Naive thymus-derived CD8-positive, alpha-beta T cell (primary cell): ENCODE results near the gene VWA3A. TPM values are rescaled to one million over a fixed set of nuclear protein-coding genes. Genes with fewer than 3 reads are reported as not detected.
"Not testable (repeated sequence)": the region's sequence is repeated elsewhere in the genome, so short reads cannot be mapped to it uniquely, and the experiment has no call there.

ENCODE experiments used
- ATAC-seq, 2 donors: fragments of 150-1000 bp; cut with Tn5 transposase in 1 of 2; sonication (Bioruptor Pico), chemical (Tn5 transposase) in 1 of 2; 1 replicate in 1 of 2; 2 replicates in 1 of 2; pipeline ENCODE4 v1.10.0; 2021; ENCODE audit warnings: mild to moderate bottlenecking in 2 of 2, moderate library complexity in 2 of 2
- POLR2A ChIA-PET: fragments of 350-600 bp; sonication (Branson Sonifier 250); formaldehyde crosslinking; loops from one replicate; lab custom pipeline; 2021; ENCODE audit warnings: antibody characterized with exemption; lab: Charles Lee
- DNase-seq, 10 donors: peaks; one replicate each; pipeline versions ENCODE4 v3.0.0 to v3.0.0-alpha.2; 2020 to 2022
- H3K27ac Mint-ChIP-seq, 10 donors: one replicate each; pipeline ENCODE4 v1.8.0; 2020 to 2022; ENCODE audit warnings: mild to moderate bottlenecking in 10 of 10, mixed read lengths in 10 of 10, moderate library complexity in 4 of 10, inconsistent platforms in 1 of 10
- H3K27me3 Mint-ChIP-seq, 5 donors: one replicate each; pipeline ENCODE4 v1.8.0; 2021 to 2022; ENCODE audit warnings: mixed read lengths in 5 of 5
- H3K36me3 Mint-ChIP-seq, 3 donors: one replicate each; pipeline ENCODE4 v1.8.0; 2020 to 2022; ENCODE audit warnings: mixed read lengths in 3 of 3, mild to moderate bottlenecking in 2 of 3, inconsistent platforms in 1 of 3
- H3K4me1 Mint-ChIP-seq, 4 donors: one replicate each; pipeline ENCODE4 v1.8.0; 2021 to 2022; ENCODE audit warnings: mixed read lengths in 4 of 4
- H3K4me3 Mint-ChIP-seq, 10 donors: one replicate each; pipeline ENCODE4 v1.8.0; 2020 to 2022; ENCODE audit warnings: mild to moderate bottlenecking in 10 of 10, mixed read lengths in 10 of 10, moderate library complexity in 6 of 10, inconsistent platforms in 1 of 10
- H3K9me3 Mint-ChIP-seq, 9 donors: one replicate each; pipeline ENCODE4 v1.8.0; 2020 to 2022; ENCODE audit warnings: mixed read lengths in 9 of 9, mild to moderate bottlenecking in 3 of 9, inconsistent platforms in 1 of 9, moderate library complexity in 1 of 9
- polyA plus RNA-seq, 3 donors: library from polyadenylated mRNA; unstranded; fragments of 300-500 nt; fragmentation: Illumina TruSeq; gene quantifications; one replicate each; pipeline ENCODE4 v1.2.3, GENCODE V29; 2021
- total RNA-seq, 8 experiments: library from RNA in 2 of 8; stranded (reverse) in 2 of 8; gene quantifications; one replicate each; pipeline ENCODE4 v1.2.3 and lab custom pipeline; 2021 to 2026

VWA3A gene
- total and polyA plus RNA-seq, 5 experiments from 2014 or later: 0.65 to 0.99 TPM; not detected in 3

- ATAC-seq: no peak
- no peak for DNase-seq
Measured at GRCh38 chr16:22093996-22094395, 1.7 kb downstream of the VWA3A start.

GRCh38 chr16:22098405-22099255 lies 6.3 kb downstream of the VWA3A start:
- peak; percentile 78 to 80 for ATAC-seq
- no peaks in the 10 kb centered on the region for H3K9me3 Mint-ChIP-seq
- DNase-seq: peak in 5 of 10 donors; percentile 2 to 54 (median 19)
- peaks cover 5 to 29% (median 19%) of the 10 kb centered on the region in 5 donors for H3K27me3 Mint-ChIP-seq
- POLR2A ChIA-PET: interaction anchor here (0.7 kb wide), 1 partner anchor 143 kb away, joined by 8 read pairs; no protein-coding TSS in a partner anchor
- H3K36me3 Mint-ChIP-seq: peaks cover 0 to 3% (median 0%) of the 10 kb centered on the region in 3 donors
- H3K27ac Mint-ChIP-seq: peak overlapping the region in 1 of 10 donors; percentile 40
- H3K4me3 Mint-ChIP-seq: peak overlapping the region in 2 of 10 donors; percentile 33 to 45
- peaks cover 3 to 6% (median 5%) of the 10 kb centered on the region in 4 donors for H3K4me1 Mint-ChIP-seq

More at GRCh38 chr16:22093996-22094395, 1.7 kb downstream of the VWA3A start:
- Mint-ChIP-seq H3K4me3 (no peak overlapping the region), H3K36me3 (peaks cover 0 to 3% (median 0%) of the 10 kb centered on the region in 3 donors), H3K9me3 (no peaks in the 10 kb centered on the region), H3K27ac (no peak overlapping the region), H3K4me1 (peaks cover 2 to 4% (median 2%) of the 10 kb centered on the region in 4 donors), H3K27me3 (peaks cover 5 to 28% (median 19%) of the 10 kb centered on the region in 5 donors)
- POLR2A ChIA-PET: interaction anchor here (0.6 kb wide), 1 partner anchor 97 kb away, joined by 3 read pairs; no protein-coding TSS in a partner anchor

GRCh38 chr16:22099256-22099975 lies 7.1 kb downstream of the VWA3A start:
- POLR2A ChIA-PET: interaction anchor here (0.7 kb wide), 1 partner anchor 142 kb away, joined by 8 read pairs; no protein-coding TSS in a partner anchor
- Mint-ChIP-seq H3K36me3 (peaks cover 0 to 3% (median 0%) of the 10 kb centered on the region in 3 donors), H3K9me3 (no peaks in the 10 kb centered on the region), H3K27ac (no peak overlapping the region), H3K4me3 (no peak overlapping the region), H3K4me1 (peaks cover 3 to 6% (median 5%) of the 10 kb centered on the region in 4 donors), H3K27me3 (peaks cover 5 to 29% (median 19%) of the 10 kb centered on the region in 5 donors)
- no peak for DNase-seq
- no peak for ATAC-seq

GRCh38 chr16:22103441-22103840 lies 11.1 kb downstream of the VWA3A start:
- ATAC-seq: no peak
- no peaks in the 10 kb centered on the region for H3K9me3 Mint-ChIP-seq
- POLR2A ChIA-PET: no interaction called here
- peaks cover 0 to 3% (median 0%) of the 10 kb centered on the region in 3 donors for H3K36me3 Mint-ChIP-seq
- no peak for DNase-seq
- no peak overlapping the region for H3K4me3 Mint-ChIP-seq
- H3K27ac Mint-ChIP-seq: no peak overlapping the region
- H3K27me3 Mint-ChIP-seq: peaks cover 0 to 9% (median 2%) of the 10 kb centered on the region in 5 donors
- peaks cover 3 to 6% (median 5%) of the 10 kb centered on the region in 4 donors for H3K4me1 Mint-ChIP-seq

GRCh38 chr16:22109258-22109898 lies 17.0 kb downstream of the VWA3A start:
- peaks cover 0 to 4% (median 2%) of the 10 kb centered on the region in 4 donors for H3K4me1 Mint-ChIP-seq
- POLR2A ChIA-PET: no interaction called here
- DNase-seq: no peak
- no peak for ATAC-seq
- no peak overlapping the region for H3K4me3 Mint-ChIP-seq
- peaks cover 0 to 12% (median 2%) of the 10 kb centered on the region in 5 donors for H3K27me3 Mint-ChIP-seq
- H3K27ac Mint-ChIP-seq: peak overlapping the region in 4 of 10 donors; percentile 24 to 79 (median 44)
- H3K9me3 Mint-ChIP-seq: no peaks in the 10 kb centered on the region
- no peaks in the 10 kb centered on the region for H3K36me3 Mint-ChIP-seq

GRCh38 chr16:22111629-22112028 lies 19.3 kb downstream of the VWA3A start:
- H3K27me3 Mint-ChIP-seq, DNase-seq, H3K9me3 Mint-ChIP-seq, H3K4me3 Mint-ChIP-seq, H3K36me3 Mint-ChIP-seq, H3K4me1 Mint-ChIP-seq, POLR2A ChIA-PET, H3K27ac Mint-ChIP-seq, ATAC-seq: not testable (repeated sequence)

GRCh38 chr16:22116095-22116700 lies 23.9 kb downstream of the VWA3A start:
- DNase-seq (no peak), ATAC-seq (no peak)
- Mint-ChIP-seq H3K4me1 (peaks cover 0 to 1% (median 0%) of the 10 kb centered on the region in 4 donors), H3K9me3 (no peaks in the 10 kb centered on the region), H3K27me3 (no peaks in the 10 kb centered on the region), H3K4me3 (no peak overlapping the region), H3K27ac (peak overlapping the region in 2 of 10 donors; percentile 53 to 81), H3K36me3 (no peaks in the 10 kb centered on the region)
- POLR2A ChIA-PET: no interaction called here

- POLR2A ChIA-PET: no interaction called here
- H3K27ac Mint-ChIP-seq: peak overlapping the region in 1 of 10 donors; percentile 60
Measured at GRCh38 chr16:22117609-22118008, 25.3 kb downstream of the VWA3A start.

GRCh38 chr16:22120440-22120839 lies 28.1 kb downstream of the VWA3A start:
- Mint-ChIP-seq H3K36me3 (no peaks in the 10 kb centered on the region), H3K27ac (peak overlapping the region in 1 of 10 donors; percentile 32), H3K27me3 (peaks cover 0 to 7% (median 0%) of the 10 kb centered on the region in 5 donors), H3K4me1 (peaks cover 0 to 4% (median 0%) of the 10 kb centered on the region in 4 donors), H3K4me3 (no peak overlapping the region), H3K9me3 (no peaks in the 10 kb centered on the region)
- POLR2A ChIA-PET: no interaction called here
- no peak for ATAC-seq
- DNase-seq: no peak

More at GRCh38 chr16:22117609-22118008, 25.3 kb downstream of the VWA3A start:
- Mint-ChIP-seq H3K4me1 (peaks cover 0 to 1% (median 0%) of the 10 kb centered on the region in 4 donors), H3K4me3 (no peak overlapping the region), H3K27me3 (peaks cover 0 to 7% (median 0%) of the 10 kb centered on the region in 5 donors), H3K9me3 (no peaks in the 10 kb centered on the region), H3K36me3 (no peaks in the 10 kb centered on the region)
- ATAC-seq (no peak), DNase-seq (no peak)

- Mint-ChIP-seq H3K4me3 (no peak overlapping the region), H3K4me1 (peaks cover 0 to 2% (median 0%) of the 10 kb centered on the region in 4 donors), H3K27ac (no peak overlapping the region), H3K9me3 (no peaks in the 10 kb centered on the region), H3K36me3 (no peaks in the 10 kb centered on the region), H3K27me3 (peaks cover 0 to 7% (median 0%) of the 10 kb centered on the region in 5 donors)
- POLR2A ChIA-PET: no interaction called here
- no peak for ATAC-seq
- no peak for DNase-seq
Measured at GRCh38 chr16:22122239-22122638, 29.9 kb downstream of the VWA3A start.

- no peak for DNase-seq
- Mint-ChIP-seq H3K36me3 (no peaks in the 10 kb centered on the region), H3K9me3 (peaks cover 0 to 4% (median 0%) of the 10 kb centered on the region in 9 donors), H3K27ac (peak overlapping the region in 1 of 10 donors; percentile 74), H3K27me3 (peaks cover 0 to 12% (median 0%) of the 10 kb centered on the region in 5 donors), H3K4me1 (peaks cover 0 to 2% (median 0%) of the 10 kb centered on the region in 4 donors), H3K4me3 (no peak overlapping the region)
- POLR2A ChIA-PET: no interaction called here
- ATAC-seq: no peak
Measured at GRCh38 chr16:22123146-22123545, 30.8 kb downstream of the VWA3A start.
